Measurements from ENCODE around the gene GABRD.

The GABRD gene

DNA sequence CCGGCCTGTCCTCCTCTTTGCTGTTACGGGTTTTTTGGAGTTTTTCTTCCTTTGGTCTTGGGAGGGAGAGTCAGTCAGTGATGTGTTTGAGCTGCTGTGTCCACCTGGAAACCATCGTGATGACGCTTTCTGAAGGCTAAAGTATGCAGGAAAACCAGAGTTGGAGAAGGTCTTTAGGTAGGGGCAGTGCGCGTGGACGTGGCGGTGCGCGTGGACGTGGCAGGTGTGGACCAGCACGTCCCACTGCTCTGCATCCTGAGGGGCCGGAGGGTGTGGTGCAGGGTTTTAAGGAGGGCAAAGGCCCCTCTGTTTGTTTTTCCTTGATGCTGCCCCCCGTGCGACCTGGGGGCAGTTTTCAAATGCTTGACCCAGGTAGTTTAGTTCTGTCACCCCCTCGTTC is 61.0 kb downstream of the GABRD start:
- no peak for DNase-seq
